ENCODE results near the gene MYOT. TPM values are rescaled to one million over a fixed set of nuclear protein-coding genes. Genes with fewer than 3 reads are reported as not detected.

The MYOT gene
- total and polyA plus RNA-seq, 2 experiments from 2014 or later: 0.39 TPM; not detected in 1

- no peak overlapping the region for H2AFZ ChIP-seq
- no peaks in the 10 kb centered on the region for H3K36me3 ChIP-seq (ENCODE audit: low read depth)
- no peak overlapping the region for H3K4me3 ChIP-seq
- no peaks in the 10 kb centered on the region for H3K4me1 ChIP-seq (ENCODE audit: insufficient read depth)
- no peaks in the 10 kb centered on the region for H3K9me3 ChIP-seq (ENCODE audit: low read depth)
- no peak overlapping the region for H3K27ac ChIP-seq
- H3F3A ChIP-seq (ENCODE audit: insufficient read depth): no peaks in the 10 kb centered on the region
- H4K20me1 ChIP-seq (ENCODE audit: insufficient read depth): no peaks in the 10 kb centered on the region
- H3K9ac ChIP-seq: no peak overlapping the region
- no peaks in the 10 kb centered on the region for H3K79me2 ChIP-seq (ENCODE audit: insufficient read depth)
- in situ Hi-C loops (cut with MboI): no loop called here
- H3K27me3 ChIP-seq (replicated peaks; ENCODE audit: insufficient read depth): no peaks in the 10 kb centered on the region
- 75 to 82% methylated on average over 1 of the region's 1 CpG for WGBS, 2 experiments (ENCODE audit: low coverage in 1 of 2, low lambda C conversion rate in 2 of 2, missing lambda C conversion rate in 2 of 2)
- DNase-seq: no peak
- TF ChIP-seq EZH2 (IDR thresholded peaks at IDR 0.05; ENCODE audit: insufficient read depth, poor library complexity, severe bottlenecking): no peak
- TF ChIP-seq EZH2phosphoT487 (IDR thresholded peaks at IDR 0.05; ENCODE audit: insufficient read depth, low read depth): no peak
- no peaks in the 10 kb centered on the region for H3K9me2 ChIP-seq (ENCODE audit: insufficient read depth)
- H3K4me2 ChIP-seq (ENCODE audit: unreplicated experiment): no peak overlapping the region
These were observed 34.9 kb downstream of the MYOT start for GRCh38 chr5:137902408-137903133.

- Histone ChIP-seq H3F3A (ENCODE audit: insufficient read depth) (no peaks in the 10 kb centered on the region), H3K9me2 (ENCODE audit: insufficient read depth) (no peaks in the 10 kb centered on the region), H3K27me3 (replicated peaks; ENCODE audit: insufficient read depth) (no peaks in the 10 kb centered on the region), H3K36me3 (ENCODE audit: low read depth) (no peaks in the 10 kb centered on the region), H3K9me3 (ENCODE audit: low read depth) (peaks cover 2% of the 10 kb centered on the region), H3K4me3 (no peak overlapping the region), H3K79me2 (ENCODE audit: insufficient read depth) (no peaks in the 10 kb centered on the region), H2AFZ (no peak overlapping the region), H4K20me1 (ENCODE audit: insufficient read depth) (no peaks in the 10 kb centered on the region), H3K4me2 (ENCODE audit: unreplicated experiment) (no peak overlapping the region), H3K4me1 (ENCODE audit: insufficient read depth) (no peaks in the 10 kb centered on the region), H3K27ac (no peak overlapping the region), H3K9ac (no peak overlapping the region)
- 58 to 69% methylated on average over 2 of the region's 2 CpGs for WGBS, 2 experiments (ENCODE audit: low coverage in 1 of 2, low lambda C conversion rate in 2 of 2, missing lambda C conversion rate in 2 of 2)
- TF ChIP-seq EZH2 (IDR thresholded peaks at IDR 0.05; ENCODE audit: insufficient read depth, poor library complexity, severe bottlenecking): no peak
- TF ChIP-seq EZH2phosphoT487 (IDR thresholded peaks at IDR 0.05; ENCODE audit: insufficient read depth, low read depth): no peak
- DNase-seq: no peak
- in situ Hi-C loops (cut with MboI): no loop called here
These were observed 47.1 kb downstream of the MYOT start for GRCh38 chr5:137914758-137915157.

- no peak for DNase-seq
- WGBS, 2 experiments (ENCODE audit: low coverage in 1 of 2, low lambda C conversion rate in 2 of 2, missing lambda C conversion rate in 2 of 2): 100% methylated on average over 1 of the region's 1 CpG
- in situ Hi-C loops (cut with MboI): no loop called here
These were observed 49.3 kb downstream of the MYOT start for GRCh38 chr5:137916923-137917322.

GRCh38 chr5:137921931-137922330 lies 54.3 kb downstream of the MYOT start:
- Histone ChIP-seq H3K9ac (no peak overlapping the region), H3F3A (ENCODE audit: insufficient read depth) (no peaks in the 10 kb centered on the region), H3K4me2 (ENCODE audit: unreplicated experiment) (no peak overlapping the region), H3K4me1 (ENCODE audit: insufficient read depth) (no peaks in the 10 kb centered on the region), H3K9me2 (ENCODE audit: insufficient read depth) (no peaks in the 10 kb centered on the region), H3K79me2 (ENCODE audit: insufficient read depth) (no peaks in the 10 kb centered on the region), H3K27me3 (replicated peaks; ENCODE audit: insufficient read depth) (no peaks in the 10 kb centered on the region), H3K36me3 (ENCODE audit: low read depth) (no peaks in the 10 kb centered on the region), H3K27ac (no peak overlapping the region), H2AFZ (no peak overlapping the region), H3K9me3 (ENCODE audit: low read depth) (no peaks in the 10 kb centered on the region), H4K20me1 (ENCODE audit: insufficient read depth) (no peaks in the 10 kb centered on the region), H3K4me3 (no peak overlapping the region)
- peak; percentile 53 for DNase-seq
- TF ChIP-seq EZH2 (IDR thresholded peaks at IDR 0.05; ENCODE audit: insufficient read depth, poor library complexity, severe bottlenecking) (no peak), EZH2phosphoT487 (IDR thresholded peaks at IDR 0.05; ENCODE audit: insufficient read depth, low read depth) (no peak)
- in situ Hi-C loops (cut with MboI): no loop called here
- WGBS, 2 experiments (ENCODE audit: low coverage in 1 of 2, low lambda C conversion rate in 2 of 2, missing lambda C conversion rate in 2 of 2): 39 to 41% methylated on average over 3 of the region's 3 CpGs

More at GRCh38 chr5:137916923-137917322, 49.3 kb downstream of the MYOT start:
- TF ChIP-seq EZH2phosphoT487 (IDR thresholded peaks at IDR 0.05; ENCODE audit: insufficient read depth, low read depth) (no peak), EZH2 (IDR thresholded peaks at IDR 0.05; ENCODE audit: insufficient read depth, poor library complexity, severe bottlenecking) (no peak)
- no peak overlapping the region for H3K9ac ChIP-seq
- no peak overlapping the region for H2AFZ ChIP-seq
- no peaks in the 10 kb centered on the region for H3K4me1 ChIP-seq (ENCODE audit: insufficient read depth)
- no peaks in the 10 kb centered on the region for H3K79me2 ChIP-seq (ENCODE audit: insufficient read depth)
- H3K4me2 ChIP-seq (ENCODE audit: unreplicated experiment): no peak overlapping the region
- H3K36me3 ChIP-seq (ENCODE audit: low read depth): no peaks in the 10 kb centered on the region
- H3K4me3 ChIP-seq: no peak overlapping the region
- no peaks in the 10 kb centered on the region for H3F3A ChIP-seq (ENCODE audit: insufficient read depth)
- H4K20me1 ChIP-seq (ENCODE audit: insufficient read depth): no peaks in the 10 kb centered on the region
- H3K27me3 ChIP-seq (replicated peaks; ENCODE audit: insufficient read depth): no peaks in the 10 kb centered on the region
- no peaks in the 10 kb centered on the region for H3K9me2 ChIP-seq (ENCODE audit: insufficient read depth)
- H3K27ac ChIP-seq: no peak overlapping the region
- H3K9me3 ChIP-seq (ENCODE audit: low read depth): peaks cover 2% of the 10 kb centered on the region

Measured in GM23248 (cell line).